Measurements from ENCODE around the gene LCOR.
"Not testable (repeated sequence)": the region's sequence is repeated elsewhere in the genome, so short reads cannot be mapped to it uniquely, and the experiment has no call there.

LCOR gene

GRCh38 chr10:96831867-96832720 lies at the start of gene LCOR:
TSS of gene LCOR (plus strand) at chr10:96832298. CDS start at chr10:96949058, 116,760 bp downstream.
- peak; percentile 95 for DNase-seq

GRCh38 chr10:96784253-96784652 lies 47.8 kb upstream of the LCOR start:
- DNase-seq: no peak

DNA sequence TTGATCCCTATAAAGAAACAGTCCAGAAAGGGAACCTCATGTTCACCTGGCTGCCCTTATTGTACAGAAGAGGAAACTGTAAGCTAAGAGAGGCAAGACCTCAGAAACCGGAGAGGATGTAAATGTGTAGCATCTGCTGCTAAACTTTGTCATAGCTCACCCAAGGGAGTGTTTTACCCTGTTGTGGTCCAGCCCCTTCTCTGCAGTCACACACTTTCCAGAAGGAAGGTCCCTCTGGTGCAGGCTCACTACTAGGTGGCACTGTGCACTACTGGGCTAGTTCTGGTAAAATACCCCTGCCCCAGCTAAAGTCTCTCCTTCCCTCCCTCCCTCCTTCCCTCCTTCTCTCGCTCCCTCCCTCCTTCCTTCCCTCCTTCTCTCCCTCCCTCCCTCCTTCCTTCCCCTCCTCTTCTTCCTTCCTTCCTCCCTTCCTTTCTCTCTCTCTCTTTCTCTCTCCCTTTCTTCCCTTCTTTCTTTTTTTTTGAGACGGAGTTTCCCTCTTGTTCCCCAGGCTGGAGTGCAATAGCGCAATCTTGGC lies 42.5 kb upstream of the LCOR start:
- DNase-seq: no peak

GRCh38 chr10:96791902-96792301 lies 40.2 kb upstream of the LCOR start:
- DNase-seq: no peak

- DNase-seq: no peak
Observed at GRCh38 chr10:96794836-96795733, 37.0 kb upstream of the LCOR start.

- no peak for DNase-seq
Observed at GRCh38 chr10:96797485-96797884, 34.6 kb upstream of the LCOR start.

GRCh38 chr10:96803288-96803664 lies 28.8 kb upstream of the LCOR start:
- peak; percentile 12 for DNase-seq

GRCh38 chr10:96814264-96814663 lies 17.8 kb upstream of the LCOR start:
- no peak for DNase-seq

- not testable (repeated sequence) for DNase-seq
Observed at GRCh38 chr10:96818971-96819370, 13.1 kb upstream of the LCOR start.

DNA sequence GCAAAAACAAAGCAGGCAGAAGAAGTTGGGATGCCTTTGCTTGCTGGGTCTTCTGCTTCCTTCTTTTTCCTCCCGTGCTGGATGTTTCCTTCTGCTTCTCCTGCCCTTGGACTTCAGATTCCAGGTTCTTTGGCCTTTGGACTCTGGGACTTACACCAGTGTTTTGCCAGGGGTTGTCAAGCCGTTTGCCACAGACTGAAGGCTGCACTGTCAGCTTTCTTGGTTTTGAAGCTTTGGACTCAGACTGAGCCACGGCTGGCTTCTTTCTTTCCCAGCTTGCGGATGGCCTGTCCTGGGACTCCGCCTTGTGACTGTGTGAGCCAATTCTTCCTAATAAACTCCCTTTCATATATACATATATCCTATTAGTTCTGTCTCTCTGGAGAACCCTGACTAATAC lies 11.3 kb upstream of the LCOR start:
- no peak for DNase-seq

GRCh38 chr10:96826438-96826837 lies 5.7 kb upstream of the LCOR start:
- peak; percentile 8 for DNase-seq

DNA sequence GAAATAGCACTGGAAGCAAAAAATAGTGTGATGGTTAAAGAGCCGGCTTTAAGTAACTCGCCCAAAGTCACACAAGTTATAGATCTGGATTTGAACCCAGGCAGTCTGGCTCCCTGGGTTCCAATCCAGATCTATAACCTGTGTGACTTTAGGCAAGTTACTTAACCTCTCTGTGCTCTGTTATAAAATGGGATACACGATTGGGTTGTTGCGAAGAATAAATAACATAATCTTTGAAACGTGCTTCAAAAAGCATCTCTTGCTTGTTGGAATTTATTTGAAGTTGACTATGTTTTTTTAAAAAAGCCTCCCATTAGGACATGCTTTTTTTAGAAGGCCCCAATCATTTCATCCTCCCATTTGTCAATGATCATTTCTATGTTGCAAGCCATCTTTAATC lies 3.5 kb upstream of the LCOR start:
- no peak for DNase-seq

- no peak for DNase-seq
Observed at GRCh38 chr10:96829029-96829773, 2.9 kb upstream of the LCOR start.

DNA sequence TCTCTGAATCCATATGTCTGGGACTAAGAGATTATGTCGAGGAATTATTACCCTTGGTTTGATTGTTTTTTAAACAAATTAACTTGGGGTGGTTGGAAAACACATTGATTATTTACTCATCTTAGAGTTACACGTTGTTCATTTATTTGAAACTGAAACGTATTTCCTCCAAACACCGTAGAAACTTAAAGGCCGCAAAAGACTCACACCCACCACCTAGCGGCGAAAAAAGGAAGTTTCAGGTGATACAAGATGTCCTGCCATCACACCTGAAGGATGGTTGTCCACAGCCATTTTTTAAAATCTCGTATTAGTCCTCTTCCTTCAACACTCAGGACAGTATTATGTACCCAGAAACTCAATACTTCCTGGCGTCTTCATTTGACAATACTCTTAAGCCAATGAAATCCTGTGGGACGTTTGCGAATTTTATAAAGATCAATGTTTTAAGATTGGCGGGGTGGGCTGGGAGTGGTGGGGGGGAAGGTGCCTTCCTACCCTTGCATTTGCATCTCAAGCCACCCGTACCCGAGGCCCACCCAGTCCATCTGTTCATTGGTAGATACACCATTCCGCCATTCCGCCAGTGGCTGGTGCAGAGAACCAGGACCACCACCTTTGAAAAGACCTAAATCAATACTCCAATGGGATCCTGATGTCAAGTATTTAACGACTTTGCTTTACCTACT lies 1.4 kb upstream of the LCOR start:
- DNase-seq: peak; percentile 65

DNA sequence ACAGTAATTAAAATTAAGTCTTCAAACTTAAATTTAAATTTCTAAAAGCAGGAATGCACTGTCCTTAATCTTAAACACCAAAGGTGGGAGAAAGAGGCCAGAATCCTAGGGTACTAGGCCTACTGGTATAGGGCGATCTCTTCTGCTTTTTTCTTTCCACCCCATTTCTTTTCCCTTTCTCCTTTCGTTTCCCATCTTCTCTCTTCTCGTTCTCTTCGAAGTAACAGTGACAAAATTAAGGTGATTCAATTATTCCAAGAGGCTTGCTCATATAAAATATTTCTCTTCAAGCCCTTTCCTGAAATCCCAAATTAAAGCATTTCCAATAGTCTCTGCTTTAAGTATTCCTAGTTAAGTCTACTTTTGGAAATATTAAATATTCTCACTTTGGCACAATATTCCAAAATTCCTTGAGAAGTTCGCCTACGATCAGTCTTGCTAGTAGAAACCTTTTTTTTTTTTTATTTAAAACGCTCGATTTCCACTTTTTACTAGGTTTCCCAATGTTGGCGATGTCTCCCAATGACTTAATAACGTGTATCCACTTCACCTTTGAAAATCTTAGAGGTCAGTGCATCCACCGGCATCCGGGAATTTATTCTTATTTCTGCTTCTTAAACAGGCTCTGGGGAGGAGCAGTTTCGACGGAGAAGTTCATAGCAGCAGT lies 765 bp upstream of the LCOR start:
- peak; percentile 35 for DNase-seq

- DNase-seq: peak; percentile 85
Observed at GRCh38 chr10:96832721-96833219, 672 bp downstream of the LCOR start.

DNA sequence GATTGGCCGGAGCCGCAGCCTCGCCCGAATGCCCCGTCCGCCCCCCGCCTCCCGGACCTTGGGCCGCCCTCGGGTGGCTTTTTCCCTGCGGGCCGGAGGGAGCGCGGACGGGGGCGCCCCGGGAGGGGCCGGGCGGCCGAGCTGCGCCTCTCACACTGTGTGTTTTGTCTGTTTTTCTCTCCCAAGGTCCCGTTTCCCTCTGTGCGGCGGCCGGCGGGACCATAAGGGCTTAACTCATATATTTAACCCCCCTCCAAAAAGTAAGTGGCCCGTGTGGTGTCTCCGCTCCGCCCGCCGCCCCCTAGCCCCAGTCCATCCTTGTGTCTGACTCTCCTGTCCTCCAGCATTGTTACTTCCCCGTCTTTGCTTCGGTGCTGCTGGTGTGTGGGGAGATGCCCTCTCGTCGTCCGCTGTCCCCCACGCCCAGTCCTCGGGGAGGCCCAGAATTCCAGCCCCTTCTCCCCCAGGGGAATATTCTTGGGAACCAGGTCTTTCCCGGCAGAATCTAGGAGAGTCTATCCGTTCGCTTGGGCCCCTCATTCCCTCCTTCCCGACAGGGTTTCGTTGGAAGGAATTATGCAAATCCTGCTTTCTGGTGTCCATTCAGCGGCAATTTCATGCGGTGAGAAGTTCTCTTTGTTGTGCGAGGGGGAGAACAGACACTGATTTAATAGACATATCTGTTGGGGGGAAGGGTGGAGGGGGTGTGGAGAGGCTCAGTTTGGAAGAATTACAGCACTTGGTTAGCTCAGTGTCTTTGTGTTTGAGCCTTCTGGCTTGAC lies 1.3 kb downstream of the LCOR start:
- DNase-seq: peak; percentile 45

DNA sequence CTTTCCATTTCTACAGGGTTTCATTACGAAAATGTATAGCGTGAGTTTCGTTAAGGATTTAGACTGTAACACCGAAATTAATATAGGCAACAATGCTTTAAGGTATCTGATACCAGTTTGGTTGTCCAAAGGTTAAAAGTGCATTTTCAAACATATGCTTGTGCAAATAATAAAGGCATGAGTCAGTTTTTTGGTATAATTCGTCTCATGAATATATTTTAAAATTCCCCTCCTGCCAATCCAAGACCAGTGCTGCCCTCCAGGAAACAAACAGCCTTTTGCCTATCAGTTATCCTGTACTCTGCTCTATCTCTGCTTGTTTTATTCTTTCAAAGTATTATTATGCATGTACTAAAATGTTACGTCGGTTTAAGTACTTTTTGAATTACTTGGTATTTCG lies 2.0 kb downstream of the LCOR start:
- DNase-seq: no peak

DNA sequence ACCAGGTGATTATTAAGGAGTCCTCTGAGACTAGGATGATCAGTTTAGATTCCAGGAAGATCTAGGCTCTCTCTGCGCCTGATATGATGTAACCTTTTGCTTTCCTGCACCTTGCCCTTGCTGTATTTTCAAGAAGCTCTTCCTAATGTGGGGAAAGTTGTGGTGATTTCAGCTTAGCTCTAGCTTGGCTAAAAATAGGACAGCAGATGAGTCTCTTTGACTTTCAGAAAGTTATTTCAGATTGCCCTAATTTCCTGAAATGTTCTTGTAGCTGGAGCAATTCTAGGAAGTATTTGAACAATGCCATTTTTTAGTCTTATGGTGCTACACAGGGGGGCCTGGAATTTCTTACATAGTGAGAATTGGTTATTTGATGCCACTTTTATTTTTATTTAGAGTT lies 3.8 kb downstream of the LCOR start:
- peak; percentile 41 for DNase-seq

DNA sequence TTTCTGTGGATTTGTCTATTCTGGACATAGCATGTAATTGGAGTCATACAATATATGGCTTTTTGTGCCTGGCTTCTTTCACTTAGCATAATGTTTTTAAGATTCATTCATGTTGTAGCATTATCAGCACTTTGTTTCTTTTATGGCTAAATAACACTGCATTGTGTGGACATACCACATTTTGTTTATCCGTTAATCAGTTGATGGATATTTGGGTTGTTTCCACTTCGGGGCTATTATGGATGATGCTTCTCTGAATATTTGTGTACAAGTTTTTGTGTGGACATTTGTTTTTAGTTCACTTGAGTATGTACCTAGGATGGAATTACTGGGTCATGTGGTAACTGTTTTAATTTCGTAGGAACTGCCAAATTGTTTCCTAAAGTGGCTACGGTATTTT lies 6.4 kb downstream of the LCOR start:
- no peak for DNase-seq
